NT2/D1 (cell line): ENCODE results near the gene VAMP2.

Source experiments
- SUZ12 ChIP-seq: IDR thresholded peaks from 2 replicates; pipeline ENCODE4 v1.6.1; 2011; ENCODE audit not compliant: insufficient read length, insufficient read depth; ENCODE audit errors: extremely low read depth
- YY1 ChIP-seq: IDR thresholded peaks from 2 replicates; pipeline ENCODE4 v1.6.1; 2011; ENCODE audit not compliant: insufficient read length, insufficient read depth

DNA sequence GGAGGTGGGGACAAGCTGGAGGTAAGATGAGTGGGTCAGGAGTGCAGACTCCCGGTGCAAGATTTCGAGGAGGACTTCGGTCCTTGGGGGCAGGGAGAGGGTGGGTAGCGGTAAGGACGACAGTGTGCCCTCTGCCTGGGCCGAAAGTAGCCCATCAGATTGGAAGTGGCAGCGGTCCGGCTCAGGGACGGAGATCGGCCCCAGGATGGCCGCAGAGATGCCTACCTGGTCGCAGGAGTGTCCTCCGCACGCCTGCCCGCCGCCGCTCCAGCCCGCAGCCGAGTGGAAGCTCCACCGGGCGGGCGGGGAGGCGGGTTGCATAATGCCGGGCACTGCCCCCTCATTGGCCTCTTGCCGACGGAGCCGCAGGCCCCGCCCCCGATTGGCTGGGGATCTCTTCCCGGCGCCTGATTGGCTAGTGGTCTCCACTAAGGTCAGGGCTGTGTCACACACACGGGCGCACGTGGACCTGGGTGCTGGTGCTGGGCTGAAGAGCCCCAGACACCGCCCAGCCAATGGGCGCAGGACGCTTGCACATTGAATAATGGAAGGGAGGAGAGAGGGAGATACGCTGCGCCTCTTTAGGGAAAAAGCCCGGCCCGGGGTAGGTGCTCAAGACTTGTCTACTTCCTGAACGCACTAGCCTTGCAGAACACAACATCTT lies 10.5 kb downstream of the VAMP2 start, which contains the start of gene PER1:
- TF ChIP-seq SUZ12 (no peak), YY1 (no peak)
